Measurements from ENCODE around the gene USP36. TPM values are rescaled to one million over a fixed set of nuclear protein-coding genes. Genes with fewer than 3 reads are reported as not detected.

USP36 gene
- total RNA-seq, 2 experiments from 2014 or later = 79.0 to 92.9 TPM

DNA sequence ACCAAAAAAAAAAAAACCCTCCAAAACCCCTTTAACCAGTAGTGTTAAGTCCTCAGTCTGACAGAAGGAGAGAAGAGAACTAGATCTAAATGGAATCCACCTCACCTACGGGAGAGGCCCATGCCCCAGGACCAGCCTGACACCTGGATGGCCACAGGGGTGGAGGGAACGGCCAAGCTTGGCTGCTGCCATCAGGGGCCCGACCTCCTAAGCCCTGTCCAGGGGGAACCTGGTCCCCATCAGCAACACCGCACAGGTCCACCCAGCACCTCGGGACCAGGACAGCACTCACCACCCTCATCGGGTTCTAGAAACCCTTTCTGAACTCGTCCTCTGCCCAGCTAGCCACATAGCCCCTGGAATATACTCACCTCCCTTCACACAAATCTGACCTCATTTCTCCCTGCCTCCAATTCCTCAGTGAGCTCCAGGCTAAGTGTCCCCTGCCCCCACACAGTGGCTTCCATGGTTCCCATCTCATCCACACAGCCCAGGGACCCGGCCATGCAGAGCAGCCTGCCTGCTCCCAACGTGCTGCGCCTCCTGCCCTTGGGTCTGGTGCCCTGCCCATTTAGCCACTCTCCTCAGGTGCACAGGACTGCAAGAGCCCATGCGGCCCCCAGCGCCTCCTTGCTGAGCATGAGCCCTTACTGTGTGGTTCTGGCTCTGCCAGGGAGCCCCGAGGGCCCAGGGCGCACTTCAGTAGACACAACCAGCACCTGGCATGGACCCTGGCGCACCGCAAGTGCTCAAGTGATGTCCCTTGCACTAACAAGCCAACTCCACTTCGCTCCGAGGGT lies 40.3 kb downstream of the USP36 start:
- Mint-ChIP-seq H3K4me3 (no peak overlapping the region), H3K27ac (no peak overlapping the region), H3K4me1 (peaks cover 69% of the 10 kb centered on the region), H3K36me3 (ENCODE audit: low read depth) (peaks cover 80% of the 10 kb centered on the region), H3K9me3 (no peaks in the 10 kb centered on the region), H3K27me3 (no peaks in the 10 kb centered on the region)
- DNase-seq = no peak
- CTCF ChIA-PET = interaction anchor here (0.6 to 3.1 kb wide), 5 partner anchors 11 to 78 kb away, joined by 3 to 10 read pairs (median 3); no protein-coding TSS in a partner anchor
- POLR2A ChIA-PET = no interaction called here

DNA sequence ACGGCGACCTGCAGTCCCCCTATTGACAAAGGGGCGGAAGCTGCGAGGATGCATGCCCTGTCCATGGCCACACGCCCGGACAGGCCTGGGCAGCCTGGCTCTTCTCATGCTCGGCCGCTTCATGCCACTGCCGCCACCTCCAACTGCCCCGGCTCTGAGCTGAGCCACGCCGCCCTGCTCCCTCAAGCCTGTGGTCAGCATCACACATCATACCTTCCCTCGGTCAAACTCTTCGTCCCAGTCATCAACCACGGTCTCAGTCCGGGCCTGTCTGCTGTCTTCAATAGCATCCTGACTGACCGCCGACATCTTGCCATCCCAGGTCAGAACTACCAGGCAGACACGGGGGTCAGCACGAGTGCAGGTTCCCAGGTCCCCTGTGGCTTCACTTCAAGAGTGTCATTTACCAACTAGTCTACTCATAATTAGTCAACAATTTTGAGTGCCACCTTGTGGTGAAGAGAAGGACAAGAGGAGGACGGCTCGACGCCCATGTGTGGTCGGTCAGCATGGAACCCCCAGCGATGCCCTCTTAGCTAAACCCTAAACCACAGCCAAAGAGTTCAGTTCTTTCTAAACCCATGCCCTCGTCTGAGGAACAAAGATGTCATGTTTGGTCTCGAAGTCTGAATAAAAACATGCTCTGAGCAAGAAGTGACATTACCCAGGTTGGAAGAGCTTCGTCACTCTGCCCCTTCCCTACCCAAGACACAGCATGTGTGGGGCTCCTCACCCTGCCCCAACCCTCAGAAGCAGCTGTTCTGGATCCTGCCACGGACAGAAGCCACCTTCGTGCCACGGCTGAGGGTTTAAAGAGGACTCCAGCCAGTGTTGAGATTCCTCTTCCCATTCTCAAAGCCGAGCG lies 41.7 kb downstream of the USP36 start:
- DNase-seq = no peak
- H3K36me3 Mint-ChIP-seq (ENCODE audit: low read depth) = peaks cover 82% of the 10 kb centered on the region
- no peaks in the 10 kb centered on the region for H3K27me3 Mint-ChIP-seq
- H3K27ac Mint-ChIP-seq = peak overlapping the region; percentile 79
- H3K4me3 Mint-ChIP-seq = no peak overlapping the region
- CTCF ChIA-PET = interaction anchor here (1.0 to 3.1 kb wide), 4 partner anchors 8 to 43 kb away, joined by 4 to 10 read pairs (median 4); no protein-coding TSS in a partner anchor
- POLR2A ChIA-PET = no interaction called here
- no peaks in the 10 kb centered on the region for H3K9me3 Mint-ChIP-seq
- H3K4me1 Mint-ChIP-seq = peaks cover 66% of the 10 kb centered on the region

DNA sequence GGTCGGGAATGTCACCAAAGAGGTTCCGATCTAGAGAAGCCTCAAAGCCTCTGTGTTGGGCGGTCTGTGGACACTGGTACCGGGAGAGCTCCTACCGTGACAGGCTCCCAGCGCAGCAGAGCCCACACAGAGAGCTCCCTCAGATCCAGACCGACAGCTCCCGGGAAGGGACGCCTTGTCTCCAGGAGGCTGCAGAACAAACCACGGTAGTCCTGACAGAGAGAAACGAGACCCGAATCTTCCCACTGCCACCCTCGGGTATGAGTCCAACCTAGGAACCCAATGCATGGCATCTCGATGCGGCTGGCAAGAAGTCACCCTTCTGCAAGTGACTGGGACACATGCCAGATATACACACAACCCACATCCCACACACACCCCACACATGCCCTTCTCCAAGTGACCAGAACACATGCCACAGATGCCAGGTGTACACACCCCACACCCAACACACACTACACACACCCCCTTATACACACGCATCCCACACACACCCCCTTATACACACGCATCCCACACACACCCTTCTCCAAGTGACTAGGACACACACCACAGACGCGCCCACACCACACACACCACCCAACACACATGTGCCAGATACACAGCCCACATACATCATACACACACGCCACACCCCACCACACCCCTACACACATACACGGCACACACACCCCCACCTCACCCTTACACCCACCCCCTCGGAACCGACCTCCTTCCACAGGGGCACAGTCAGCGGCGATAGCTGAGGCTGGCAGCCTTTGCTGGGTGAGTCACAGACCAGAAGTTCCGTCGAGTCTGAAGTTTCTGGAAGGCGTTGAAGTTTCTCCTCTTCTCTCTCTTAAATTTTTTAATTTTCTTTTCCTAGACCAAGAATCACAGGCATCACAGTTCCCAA lies 42.7 kb downstream of the USP36 start:
- Mint-ChIP-seq H3K4me1 (peaks cover 58% of the 10 kb centered on the region), H3K4me3 (no peak overlapping the region), H3K27ac (peak overlapping the region; percentile 79), H3K27me3 (no peaks in the 10 kb centered on the region), H3K36me3 (ENCODE audit: low read depth) (peaks cover 77% of the 10 kb centered on the region), H3K9me3 (no peaks in the 10 kb centered on the region)
- CTCF ChIA-PET = interaction anchor here (1.4 to 3.1 kb wide), 3 partner anchors 7 to 42 kb away, joined by 4 to 10 read pairs (median 5); no protein-coding TSS in a partner anchor
- POLR2A ChIA-PET = no interaction called here
- DNase-seq = no peak

DNA sequence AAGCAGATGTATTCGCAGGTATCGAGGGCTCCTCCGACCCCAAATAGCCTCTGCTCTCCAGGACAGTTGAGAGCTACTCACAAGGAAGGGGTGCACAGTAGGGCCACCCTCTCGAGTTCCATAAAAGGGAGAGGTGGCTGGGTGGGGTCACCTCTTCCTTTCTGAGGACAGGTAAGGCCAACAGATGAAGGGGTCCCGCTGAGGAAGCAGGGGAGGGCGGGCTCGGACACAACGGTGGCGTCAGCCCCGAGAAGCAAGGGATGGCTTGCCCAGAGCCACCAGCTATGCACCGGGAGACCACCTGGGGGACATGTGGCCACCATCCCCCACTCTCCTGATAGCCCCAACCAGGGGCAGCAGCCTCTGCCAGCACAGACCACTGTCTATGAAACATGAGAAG lies 43.4 kb downstream of the USP36 start:
- Mint-ChIP-seq H3K4me3 (no peak overlapping the region), H3K27ac (no peak overlapping the region), H3K27me3 (no peaks in the 10 kb centered on the region), H3K9me3 (no peaks in the 10 kb centered on the region), H3K36me3 (ENCODE audit: low read depth) (peaks cover 71% of the 10 kb centered on the region), H3K4me1 (peaks cover 54% of the 10 kb centered on the region)
- POLR2A ChIA-PET = no interaction called here
- CTCF ChIA-PET = no interaction called here
- no peak for DNase-seq

DNA sequence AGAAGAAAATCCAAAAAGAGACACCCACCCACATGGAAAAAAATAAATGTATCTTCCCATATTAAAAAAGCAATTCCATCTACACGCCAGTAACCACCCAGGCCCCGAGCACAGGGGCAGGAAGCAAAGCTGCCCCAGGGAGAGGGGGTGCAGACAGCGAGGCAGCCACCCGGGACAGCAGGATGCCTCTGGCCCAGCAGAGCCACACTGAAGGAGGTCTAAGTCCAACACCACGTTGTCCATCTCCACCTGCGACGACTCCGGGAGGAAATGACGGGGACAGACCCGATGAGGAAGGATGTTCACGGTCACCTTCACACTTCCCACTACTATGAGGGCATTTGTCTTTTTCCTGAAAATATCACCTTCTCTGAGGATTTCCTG lies 44.1 kb downstream of the USP36 start:
- no peaks in the 10 kb centered on the region for H3K27me3 Mint-ChIP-seq
- H3K9me3 Mint-ChIP-seq = no peaks in the 10 kb centered on the region
- ChIA-PET CTCF (interaction anchor here (1.2 to 1.8 kb wide), 2 partner anchors 11 to 12 kb away, joined by 3 to 5 read pairs; no protein-coding TSS in a partner anchor), POLR2A (no interaction called here)
- H3K4me1 Mint-ChIP-seq = peaks cover 54% of the 10 kb centered on the region
- H3K4me3 Mint-ChIP-seq = no peak overlapping the region
- no peak for DNase-seq
- H3K36me3 Mint-ChIP-seq (ENCODE audit: low read depth) = peaks cover 75% of the 10 kb centered on the region
- H3K27ac Mint-ChIP-seq = no peak overlapping the region

DNA sequence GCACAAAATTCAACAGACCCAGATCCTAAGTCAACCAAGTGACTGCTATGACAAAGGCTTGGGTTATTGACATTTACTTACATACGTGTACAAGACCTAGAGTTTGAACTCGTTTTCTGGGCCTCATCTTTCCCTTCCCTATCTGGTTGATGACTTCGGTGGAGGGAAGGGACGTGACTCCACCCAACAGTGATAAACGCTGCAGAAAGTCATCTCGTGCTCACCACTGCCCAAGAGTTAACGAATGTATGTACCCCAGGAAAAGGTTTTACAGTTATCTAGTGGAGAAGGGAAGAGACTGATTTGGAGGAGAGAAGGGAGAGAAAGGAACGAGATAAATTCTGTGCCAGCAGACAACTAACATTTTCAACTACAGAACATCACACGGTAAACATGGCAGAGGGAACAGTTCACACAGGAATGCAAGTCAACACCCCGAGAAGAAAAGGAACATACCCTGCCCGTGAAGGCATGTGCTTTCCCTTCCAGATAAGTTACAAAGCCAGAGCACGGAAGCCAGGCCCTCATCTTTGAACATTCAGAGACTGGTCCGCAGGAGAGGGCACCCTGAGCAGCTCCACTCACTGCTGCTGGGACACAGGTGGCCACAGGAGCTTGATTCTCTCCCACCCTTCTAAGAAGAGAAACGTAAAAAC lies 44.6 kb downstream of the USP36 start:
- Mint-ChIP-seq H3K27ac (peak overlapping the region; percentile 10), H3K4me1 (peaks cover 53% of the 10 kb centered on the region), H3K9me3 (no peaks in the 10 kb centered on the region), H3K36me3 (ENCODE audit: low read depth) (peaks cover 75% of the 10 kb centered on the region), H3K27me3 (no peaks in the 10 kb centered on the region), H3K4me3 (no peak overlapping the region)
- ChIA-PET POLR2A (no interaction called here), CTCF (interaction anchor here (1.2 to 1.8 kb wide), 2 partner anchors 10 to 12 kb away, joined by 3 to 5 read pairs; no protein-coding TSS in a partner anchor)
- no peak for DNase-seq

DNA sequence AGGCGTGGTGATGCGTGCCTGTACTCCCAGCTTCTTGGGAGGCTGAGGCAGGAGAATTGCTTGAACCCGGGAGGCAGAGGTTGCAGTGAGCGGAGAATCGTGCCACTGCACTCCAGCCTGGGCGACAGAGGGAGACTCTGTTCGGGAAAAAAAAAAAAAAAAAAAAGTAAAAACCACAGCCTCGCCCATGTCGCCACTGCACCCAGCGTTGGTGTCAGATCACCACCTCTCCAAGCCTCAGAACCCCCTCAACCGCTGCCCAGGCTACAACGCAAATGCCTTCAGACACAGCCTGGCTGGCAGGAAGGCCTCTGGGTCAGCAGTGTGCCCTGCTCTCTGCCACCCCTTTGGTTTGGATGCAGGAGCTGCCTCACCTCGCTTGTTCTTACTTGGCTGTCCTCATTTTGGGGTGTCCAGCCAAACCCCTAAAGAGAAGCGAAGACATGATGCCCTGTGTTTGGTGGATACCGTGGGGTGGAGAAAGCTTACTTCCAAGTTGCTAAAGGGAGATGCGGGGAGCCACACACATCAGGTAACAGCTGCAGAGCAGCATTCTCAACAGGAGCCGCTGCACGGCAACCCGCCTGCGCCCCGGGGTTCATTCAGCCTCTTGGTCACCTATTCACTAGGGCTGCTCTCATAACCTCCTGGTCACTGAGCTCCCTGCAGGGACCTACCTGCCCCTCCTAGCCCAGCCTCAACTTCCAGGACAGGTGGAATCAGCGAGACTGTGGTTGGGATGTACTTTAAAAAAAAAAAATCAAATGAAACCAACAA lies 45.6 kb downstream of the USP36 start:
- H3K4me1 Mint-ChIP-seq = peaks cover 55% of the 10 kb centered on the region
- H3K36me3 Mint-ChIP-seq (ENCODE audit: low read depth) = peaks cover 73% of the 10 kb centered on the region
- ChIA-PET POLR2A (no interaction called here), CTCF (interaction anchor here (1.2 to 1.8 kb wide), 2 partner anchors 9 to 11 kb away, joined by 3 to 5 read pairs; no protein-coding TSS in a partner anchor)
- peak overlapping the region; percentile 77 for H3K27ac Mint-ChIP-seq
- H3K27me3 Mint-ChIP-seq = no peaks in the 10 kb centered on the region
- no peak overlapping the region for H3K4me3 Mint-ChIP-seq
- DNase-seq = no peak
- H3K9me3 Mint-ChIP-seq = no peaks in the 10 kb centered on the region

DNA sequence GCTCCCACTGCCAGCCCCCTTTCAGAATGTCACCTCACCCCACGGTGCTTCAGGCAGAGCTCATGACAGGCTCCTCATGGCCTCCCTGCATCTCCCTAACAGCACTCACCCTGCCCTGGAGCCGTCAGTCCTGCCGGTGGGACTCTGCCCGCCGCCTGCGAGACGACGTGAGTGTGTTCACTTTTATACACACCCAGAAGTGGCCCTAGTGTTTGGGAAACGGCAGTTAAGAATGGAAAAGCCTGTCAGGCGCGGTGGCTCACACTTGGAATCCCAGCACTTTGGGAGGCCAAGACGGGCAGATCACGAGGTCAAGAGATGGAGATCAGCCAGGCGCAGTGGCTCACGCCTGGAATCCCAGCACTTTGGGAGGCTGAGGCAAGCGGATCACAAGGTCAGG lies 46.2 kb downstream of the USP36 start:
- Mint-ChIP-seq H3K27ac (no peak overlapping the region), H3K9me3 (no peaks in the 10 kb centered on the region), H3K4me3 (no peak overlapping the region), H3K27me3 (no peaks in the 10 kb centered on the region), H3K36me3 (ENCODE audit: low read depth) (peaks cover 72% of the 10 kb centered on the region), H3K4me1 (peaks cover 57% of the 10 kb centered on the region)
- ChIA-PET CTCF (interaction anchor here (1.8 kb wide), 1 partner anchor 25 kb away, joined by 4 read pairs; no protein-coding TSS in a partner anchor), POLR2A (no interaction called here)
- DNase-seq = no peak

DNA sequence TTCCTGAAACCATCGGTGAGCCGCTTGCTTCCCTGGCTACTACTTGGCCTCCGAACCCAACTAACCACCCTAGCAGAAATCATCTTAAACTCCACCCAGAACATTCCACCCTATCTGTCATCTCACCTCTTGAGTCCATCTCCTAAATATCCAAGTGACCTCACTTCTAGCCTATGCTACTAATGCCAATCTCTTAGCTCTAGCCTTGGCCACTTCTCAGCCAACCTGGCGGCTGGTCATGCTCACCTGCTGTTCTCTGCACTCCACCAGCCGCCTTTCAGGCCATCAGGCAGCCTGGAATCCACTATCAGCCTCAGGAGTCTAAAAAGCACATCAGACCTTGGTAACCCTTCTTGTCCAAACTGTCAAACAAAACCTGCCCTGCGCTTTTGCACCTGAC lies 46.6 kb downstream of the USP36 start:
- no peak for DNase-seq
- POLR2A ChIA-PET = no interaction called here
- Mint-ChIP-seq H3K4me1 (peaks cover 56% of the 10 kb centered on the region), H3K9me3 (no peaks in the 10 kb centered on the region), H3K36me3 (ENCODE audit: low read depth) (peaks cover 68% of the 10 kb centered on the region), H3K27ac (peak overlapping the region; percentile 5), H3K4me3 (no peak overlapping the region), H3K27me3 (no peaks in the 10 kb centered on the region)
- CTCF ChIA-PET = interaction anchor here (1.8 kb wide), 1 partner anchor 25 kb away, joined by 4 read pairs; no protein-coding TSS in a partner anchor

DNA sequence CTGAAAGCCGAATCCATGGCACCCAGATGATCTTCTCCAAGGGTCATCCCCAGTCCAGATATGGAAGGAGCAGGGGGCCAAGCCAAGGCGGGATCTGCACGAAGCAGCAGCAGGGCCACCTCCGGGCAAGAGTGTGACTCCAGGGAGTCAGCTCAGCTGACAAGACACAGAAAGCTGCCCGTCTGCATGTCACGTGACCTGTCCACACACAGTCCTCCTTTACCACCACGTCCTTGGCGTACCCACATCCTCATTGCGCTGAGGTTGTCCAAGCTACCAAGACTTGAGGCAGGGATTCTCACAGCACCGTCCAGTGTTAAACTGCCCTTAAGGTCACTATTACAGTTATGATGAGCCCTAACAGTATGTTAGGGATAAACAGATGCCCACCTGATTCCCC lies 47.2 kb downstream of the USP36 start:
- H3K9me3 Mint-ChIP-seq = no peaks in the 10 kb centered on the region
- CTCF ChIA-PET = interaction anchor here (1.8 kb wide), 1 partner anchor 26 kb away, joined by 4 read pairs; no protein-coding TSS in a partner anchor

DNA sequence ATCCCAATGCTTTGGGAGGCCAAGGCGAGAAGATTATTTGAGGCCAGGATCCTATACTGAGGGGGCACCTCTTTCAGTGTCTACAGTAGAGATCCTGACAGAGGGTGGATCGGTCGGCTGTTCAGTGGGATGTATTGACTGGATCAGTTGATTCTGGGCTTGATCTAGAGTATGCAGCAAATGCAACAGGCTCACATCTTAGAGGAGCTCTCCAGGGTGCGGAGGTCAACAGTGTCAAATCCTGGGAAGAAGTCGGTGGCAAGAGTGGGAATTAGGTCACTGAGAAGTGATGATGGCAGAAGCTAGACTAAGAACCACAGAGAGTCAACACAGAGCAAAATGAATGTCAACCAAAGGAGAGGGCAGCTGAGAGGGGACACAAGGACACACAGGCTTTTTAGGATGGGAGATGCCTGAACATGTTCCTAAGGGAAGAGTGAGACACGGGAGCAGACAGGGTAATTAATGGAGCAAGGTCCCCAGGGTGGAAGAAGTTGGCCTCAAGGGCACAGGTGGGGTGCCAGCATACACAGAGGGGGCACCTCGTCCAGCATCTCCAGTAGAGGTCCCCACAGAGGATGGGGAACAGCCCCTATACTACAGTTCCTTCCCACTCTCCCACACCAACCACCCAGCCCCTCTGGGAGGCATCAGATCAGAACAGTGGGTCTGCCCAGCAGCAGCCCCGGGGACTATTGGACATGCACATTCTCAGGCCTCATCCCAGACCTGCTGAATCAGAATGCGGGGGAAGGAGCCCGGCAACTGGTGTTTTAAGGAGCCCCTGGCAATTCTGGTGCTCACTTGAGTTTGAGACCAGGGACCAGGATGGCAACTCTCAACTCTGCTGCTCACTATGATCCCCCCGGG lies 48.5 kb downstream of the USP36 start:
- Mint-ChIP-seq H3K4me3 (no peak overlapping the region), H3K4me1 (peaks cover 60% of the 10 kb centered on the region), H3K27ac (peak overlapping the region; percentile 47), H3K27me3 (no peaks in the 10 kb centered on the region), H3K36me3 (ENCODE audit: low read depth) (peaks cover 56% of the 10 kb centered on the region), H3K9me3 (no peaks in the 10 kb centered on the region)
- ChIA-PET CTCF (no interaction called here), POLR2A (no interaction called here)
- DNase-seq = no peak

More for the DNA sequence above, 47.2 kb downstream of the USP36 start:
- Mint-ChIP-seq H3K4me3 (no peak overlapping the region), H3K27me3 (no peaks in the 10 kb centered on the region), H3K4me1 (peaks cover 57% of the 10 kb centered on the region), H3K27ac (no peak overlapping the region), H3K36me3 (ENCODE audit: low read depth) (peaks cover 62% of the 10 kb centered on the region)
- no peak for DNase-seq
- POLR2A ChIA-PET = no interaction called here
